Measurements from ENCODE around the gene NCOA5.
"Not testable (repeated sequence)": the region's sequence is repeated elsewhere in the genome, so short reads cannot be mapped to it uniquely, and the experiment has no call there.

The NCOA5 gene

DNA sequence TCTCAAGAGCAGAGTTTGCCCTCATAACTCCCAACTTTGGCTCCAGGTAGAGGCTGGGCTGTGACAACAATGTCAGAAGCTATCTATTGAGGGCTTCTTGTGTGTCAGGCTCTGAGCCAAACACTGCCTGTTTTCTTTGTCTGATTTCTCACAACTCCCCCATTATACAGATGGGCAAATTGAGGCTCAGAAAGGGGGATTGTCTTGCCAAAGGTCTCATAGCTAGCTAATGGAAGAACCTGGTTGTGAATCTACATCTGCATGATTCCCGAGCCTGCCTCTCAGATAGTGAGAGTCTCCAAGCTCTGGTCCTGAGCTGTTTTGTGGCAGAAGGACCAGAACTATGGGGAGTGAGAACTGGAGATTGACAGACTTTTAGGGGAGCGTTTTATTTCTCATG is 29.8 kb upstream of the NCOA5 start:
- DNase-seq, result no peak

DNA sequence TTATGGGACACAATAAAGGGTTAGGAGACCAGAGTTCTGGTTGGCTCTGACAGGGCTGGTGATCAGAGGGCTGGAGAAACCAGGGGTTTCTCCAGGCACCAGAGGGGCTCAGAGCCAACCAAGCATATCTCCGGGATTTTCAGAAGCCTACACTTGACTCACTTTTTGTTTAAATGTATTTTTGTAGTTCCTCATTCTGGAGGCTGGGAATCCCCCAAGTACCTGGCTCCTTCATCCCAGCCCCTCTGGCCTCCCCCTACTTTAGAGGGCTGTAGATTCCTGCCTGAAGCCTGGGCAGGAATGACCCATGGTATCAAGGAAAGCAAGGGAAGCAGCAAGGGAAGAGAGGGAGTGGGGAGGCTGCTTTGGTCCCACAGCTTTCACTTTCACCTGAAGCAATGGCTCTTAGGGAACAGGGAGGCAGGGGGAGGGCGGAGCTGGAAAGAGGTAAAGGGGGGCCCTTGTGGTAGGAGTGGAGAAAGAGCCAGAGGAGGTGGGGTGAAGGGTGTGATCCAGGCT is 29.3 kb upstream of the NCOA5 start:
- DNase-seq, result no peak

GRCh38 chr20:46118481-46119020 is 28.8 kb upstream of the NCOA5 start:
- peak in 1 of 2 experiments; percentile 56 for DNase-seq

DNA sequence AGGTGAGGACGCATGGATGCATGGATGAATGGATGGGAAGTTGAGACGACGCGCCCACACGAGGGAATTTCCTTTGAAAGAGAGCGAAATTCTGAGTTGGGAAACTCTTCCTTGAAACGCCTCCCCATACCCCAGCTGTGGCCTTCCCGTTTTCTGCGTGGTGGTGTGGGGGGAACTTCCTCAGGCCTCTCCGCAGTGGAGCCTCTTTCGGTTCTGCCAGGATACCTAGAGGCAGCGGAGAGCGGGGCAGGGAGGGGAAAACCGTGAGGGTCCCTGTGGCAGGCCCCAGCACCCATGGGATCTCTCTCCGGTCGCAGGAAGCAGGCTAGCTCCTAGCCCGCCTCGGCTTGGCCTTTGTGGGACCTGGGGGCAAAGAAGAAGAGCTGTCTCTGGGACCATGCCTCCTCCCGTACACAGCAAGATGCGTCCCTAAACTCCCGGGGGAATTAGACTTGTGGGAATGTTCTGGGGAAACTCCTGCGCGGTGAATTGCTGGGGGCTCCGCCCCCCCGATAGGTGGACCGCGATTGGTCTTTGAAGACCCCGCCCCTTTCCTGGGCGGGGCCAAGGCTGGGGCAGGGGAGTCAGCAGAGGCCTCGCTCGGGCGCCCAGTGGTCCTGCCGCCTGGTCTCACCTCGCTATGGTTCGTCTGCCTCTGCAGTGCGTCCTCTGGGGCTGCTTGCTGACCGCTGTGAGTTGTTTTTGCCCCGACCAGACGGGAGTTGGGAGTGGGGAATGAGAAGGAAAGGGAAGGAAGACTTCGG is 28.1 kb upstream of the NCOA5 start, which contains the start of gene CD40:
Gene CD40, plus strand, starts transcription at position 611 of the 764 bp plus-strand sequence. Its CDS starts 30 bp downstream, at position 641.
- peak; percentile 68 to 88 for DNase-seq

GRCh38 chr20:46114449-46114848 is 24.7 kb upstream of the NCOA5 start:
- DNase-seq, result no peak

- no peak for DNase-seq
Observed at GRCh38 chr20:46113113-46113470, 23.3 kb upstream of the NCOA5 start.

DNA sequence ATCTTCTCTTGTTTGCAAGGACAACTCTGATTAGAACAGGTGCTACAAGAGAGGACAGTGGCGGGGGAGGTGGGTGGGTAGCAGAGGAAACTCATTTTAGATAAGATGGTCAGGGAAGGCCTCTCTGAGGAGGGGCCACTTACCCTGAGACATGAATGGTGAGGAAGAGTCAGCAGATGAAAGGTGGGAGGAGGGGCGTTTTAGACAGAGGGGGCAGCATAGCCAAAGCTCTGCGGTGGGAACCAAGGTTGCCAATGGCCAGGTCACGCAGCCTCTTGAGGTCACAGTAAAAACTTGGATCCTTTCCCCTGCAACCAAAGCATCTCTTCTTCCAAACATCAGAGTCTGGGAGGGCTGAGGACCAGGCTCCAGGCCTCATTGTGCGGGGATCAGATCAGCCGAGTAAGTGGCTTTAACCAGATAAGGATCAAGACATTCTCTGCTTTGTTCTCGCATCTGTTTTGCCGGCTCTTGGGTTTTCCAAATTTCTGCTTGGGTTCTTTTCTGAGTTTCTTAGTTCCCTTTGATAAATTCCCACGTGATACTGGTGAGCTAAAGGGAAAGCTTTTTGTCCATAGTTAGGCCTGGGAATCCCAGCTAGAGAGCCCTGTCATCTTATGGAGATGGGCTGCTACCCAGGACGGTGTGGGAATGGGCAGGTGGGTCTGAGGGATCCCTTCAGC is 22.8 kb upstream of the NCOA5 start:
- DNase-seq, result no peak

DNA sequence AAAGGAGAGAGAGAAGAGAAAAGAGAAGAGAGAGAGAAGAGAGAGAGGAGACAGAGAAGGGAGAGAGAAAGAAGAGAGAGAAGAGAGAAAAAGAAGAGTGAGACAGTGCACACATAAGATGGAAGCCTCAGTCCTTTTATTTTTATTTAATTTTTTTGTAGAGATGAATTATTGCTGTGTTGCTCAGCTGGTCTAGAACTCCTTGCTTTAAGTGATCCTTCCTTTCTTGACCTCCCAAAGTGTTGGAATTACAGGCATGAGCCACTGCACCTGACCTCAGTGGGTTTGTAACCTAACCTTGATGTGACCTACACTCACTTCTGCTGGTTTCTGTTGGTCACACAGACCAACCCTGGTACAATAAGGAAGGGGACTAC is 22.1 kb upstream of the NCOA5 start:
- DNase-seq, result no peak

DNA sequence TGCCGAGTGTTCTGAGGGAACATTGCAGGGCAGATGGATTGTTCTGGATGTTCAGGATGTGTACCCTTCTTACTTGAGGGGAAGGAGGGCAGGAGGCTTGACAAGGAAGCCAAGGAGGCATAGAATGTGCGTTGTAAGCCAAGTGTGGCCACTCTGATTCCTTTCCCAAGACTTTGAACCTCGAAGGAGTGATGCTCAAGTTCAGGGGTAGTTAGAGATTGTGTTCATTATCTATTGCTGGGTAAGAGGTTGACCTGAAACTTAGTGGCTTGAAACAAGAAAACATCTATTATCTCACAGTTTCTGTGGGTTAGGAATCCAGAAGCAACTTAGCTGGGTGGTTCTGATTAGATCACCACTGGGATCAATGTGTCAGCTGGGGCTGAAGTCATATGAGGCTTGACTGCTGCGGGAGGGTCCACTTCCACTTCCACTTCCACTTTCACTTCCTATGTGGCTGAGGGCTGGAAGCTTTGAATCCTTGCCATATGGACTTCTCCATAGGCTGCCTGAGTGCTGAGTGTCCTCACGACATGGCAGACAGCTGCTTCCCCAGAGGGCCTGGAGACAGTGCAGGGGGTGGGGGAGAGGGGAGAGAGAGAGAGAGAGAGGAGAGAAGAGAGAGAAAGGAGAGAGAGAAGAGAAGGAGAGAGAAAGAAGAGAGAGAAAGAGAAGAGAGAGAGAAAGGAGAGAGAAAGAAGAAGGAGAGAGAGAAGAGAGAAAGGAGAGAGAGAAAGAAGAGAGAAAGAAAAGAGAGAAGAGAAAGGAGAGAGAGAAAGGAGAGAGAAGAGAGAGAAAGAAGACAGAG is 21.5 kb upstream of the NCOA5 start:
- DNase-seq, result no peak

GRCh38 chr20:46108976-46109375 is 19.2 kb upstream of the NCOA5 start:
- no peak for DNase-seq

GRCh38 chr20:46108435-46108841 is 18.7 kb upstream of the NCOA5 start:
- DNase-seq, result no peak

DNA sequence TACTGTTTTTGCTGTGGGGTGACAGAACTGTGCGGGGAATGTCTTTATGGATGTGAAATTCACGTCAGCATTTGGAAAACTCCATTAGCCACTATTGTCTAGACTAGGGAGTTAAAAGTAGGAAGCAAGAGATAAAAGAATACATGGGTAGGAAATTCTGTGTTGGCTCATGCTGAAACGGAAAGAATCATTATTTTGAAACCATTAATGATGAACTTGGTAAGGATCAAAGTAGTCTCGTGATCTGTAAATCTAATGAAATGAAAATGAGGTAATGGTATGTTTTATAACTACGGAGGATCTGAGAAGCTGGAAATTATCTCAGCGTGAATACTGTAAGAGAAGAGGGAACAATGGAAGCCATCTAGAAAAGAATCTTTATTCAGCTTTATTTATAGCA is 17.3 kb upstream of the NCOA5 start:
- DNase-seq, result no peak

DNA sequence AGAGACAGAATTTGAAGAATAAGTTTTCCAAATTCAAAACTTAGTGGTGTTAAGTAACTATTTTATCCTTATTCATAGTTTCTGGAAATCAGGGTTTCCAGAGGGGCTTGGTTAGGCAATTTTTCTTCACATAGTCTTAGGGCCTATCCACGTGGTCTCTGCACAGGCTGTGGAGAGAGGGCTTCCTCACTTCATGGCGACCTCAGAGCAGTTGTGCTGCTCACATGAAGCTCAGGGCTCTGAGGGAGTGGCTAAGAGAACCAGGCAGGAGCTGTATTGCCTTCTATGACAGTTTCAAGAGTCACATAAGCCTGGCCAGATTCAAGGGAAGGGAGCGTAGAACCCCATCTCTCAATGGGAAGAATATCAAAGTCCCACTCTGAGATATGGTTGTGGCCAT is 14.5 kb upstream of the NCOA5 start:
- DNase-seq, result no peak

- DNase-seq, result no peak
Observed at GRCh38 chr20:46102940-46103339, 13.2 kb upstream of the NCOA5 start.

- DNase-seq, result no peak
Observed at GRCh38 chr20:46101957-46102356, 12.2 kb upstream of the NCOA5 start.

GRCh38 chr20:46100988-46101387 is 11.2 kb upstream of the NCOA5 start:
- DNase-seq, result no peak

GRCh38 chr20:46100444-46100843 is 10.7 kb upstream of the NCOA5 start:
- not testable (repeated sequence) for DNase-seq

GRCh38 chr20:46099491-46100287 is 9.9 kb upstream of the NCOA5 start:
- no peak for DNase-seq

GRCh38 chr20:46093531-46093930 is 3.8 kb upstream of the NCOA5 start:
- no peak for DNase-seq

GRCh38 chr20:46091622-46092535 is 2.1 kb upstream of the NCOA5 start:
- DNase-seq, result not testable (repeated sequence)

- no peak for DNase-seq
Observed at GRCh38 chr20:46089167-46089416, 670 bp downstream of the NCOA5 start.
